Loucy (cell line): ENCODE results near the gene HLF.

Experiments
- EZH2phosphoT487 ChIP-seq: fragments of 200-600 bp; IDR thresholded peaks from 2 replicates; pipeline ENCODE4 v1.6.1; 2018; ENCODE audit warnings: antibody characterized with exemption, mild to moderate bottlenecking, moderate library complexity, borderline replicate concordance
- TF ChIP-seq, protein P1 (sequence below): fragments of 200-600 bp; sonication (generic); conservative IDR thresholded peaks from 2 replicates; pipeline ENCODE4 v1.5.1; 2014; ENCODE audit warnings: mild to moderate bottlenecking, antibody characterized with exemption, low read length

DNA sequence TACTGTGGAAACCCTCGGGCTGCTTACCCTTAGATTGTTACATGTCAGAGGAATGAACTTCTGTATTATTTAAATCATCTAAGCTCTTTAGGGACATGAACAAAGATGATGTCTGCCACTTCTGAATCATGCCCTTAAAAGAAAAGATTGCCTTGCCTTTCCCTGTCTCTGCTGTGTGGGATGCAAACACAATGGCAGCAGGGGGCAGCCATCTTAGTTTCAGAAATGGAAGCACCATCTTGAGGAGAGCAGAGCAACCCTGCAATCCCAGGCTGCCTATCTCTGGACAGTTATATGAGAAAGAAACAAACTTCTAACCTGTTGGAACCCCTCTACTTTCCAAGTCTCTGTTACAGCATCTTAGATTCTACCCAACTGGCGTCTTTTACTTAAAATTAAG, 16.7 kb upstream of the HLF start:
- TF ChIP-seq, protein P1, sequence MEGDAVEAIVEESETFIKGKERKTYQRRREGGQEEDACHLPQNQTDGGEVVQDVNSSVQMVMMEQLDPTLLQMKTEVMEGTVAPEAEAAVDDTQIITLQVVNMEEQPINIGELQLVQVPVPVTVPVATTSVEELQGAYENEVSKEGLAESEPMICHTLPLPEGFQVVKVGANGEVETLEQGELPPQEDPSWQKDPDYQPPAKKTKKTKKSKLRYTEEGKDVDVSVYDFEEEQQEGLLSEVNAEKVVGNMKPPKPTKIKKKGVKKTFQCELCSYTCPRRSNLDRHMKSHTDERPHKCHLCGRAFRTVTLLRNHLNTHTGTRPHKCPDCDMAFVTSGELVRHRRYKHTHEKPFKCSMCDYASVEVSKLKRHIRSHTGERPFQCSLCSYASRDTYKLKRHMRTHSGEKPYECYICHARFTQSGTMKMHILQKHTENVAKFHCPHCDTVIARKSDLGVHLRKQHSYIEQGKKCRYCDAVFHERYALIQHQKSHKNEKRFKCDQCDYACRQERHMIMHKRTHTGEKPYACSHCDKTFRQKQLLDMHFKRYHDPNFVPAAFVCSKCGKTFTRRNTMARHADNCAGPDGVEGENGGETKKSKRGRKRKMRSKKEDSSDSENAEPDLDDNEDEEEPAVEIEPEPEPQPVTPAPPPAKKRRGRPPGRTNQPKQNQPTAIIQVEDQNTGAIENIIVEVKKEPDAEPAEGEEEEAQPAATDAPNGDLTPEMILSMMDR = no peak
- no peak for TF ChIP-seq EZH2phosphoT487
